GM13976 (cell line): Measurements from ENCODE around the gene MGMT.

Experiments used
- DNase-seq: peaks from one replicate; pipeline ENCODE4 v3.0.0; 2012; ENCODE audit warnings: low spot score
- in situ Hi-C: fragments of 300-500 bp; cut with MboI; formaldehyde crosslinking; loops from one replicate; pipeline ENCODE4 v1.12.0; 2022; ENCODE audit warnings: low sequenced_read_pairs, mixed read lengths, inconsistent platforms; ENCODE audit not compliant: unreplicated experiment
- TF ChIP-seq, protein P1 (sequence below): IDR thresholded peaks from 2 replicates; pipeline ENCODE4 v1.5.1; 2012; ENCODE audit warnings: borderline replicate concordance, mild to moderate bottlenecking; ENCODE audit not compliant: insufficient read depth; ENCODE audit errors: extremely low read depth, missing control alignments, control extremely low read depth

MGMT gene

GRCh38 chr10:129491123-129491734 is 24.2 kb downstream of the MGMT start:
- in situ Hi-C loops, result no loop called here
- TF ChIP-seq, protein P1, sequence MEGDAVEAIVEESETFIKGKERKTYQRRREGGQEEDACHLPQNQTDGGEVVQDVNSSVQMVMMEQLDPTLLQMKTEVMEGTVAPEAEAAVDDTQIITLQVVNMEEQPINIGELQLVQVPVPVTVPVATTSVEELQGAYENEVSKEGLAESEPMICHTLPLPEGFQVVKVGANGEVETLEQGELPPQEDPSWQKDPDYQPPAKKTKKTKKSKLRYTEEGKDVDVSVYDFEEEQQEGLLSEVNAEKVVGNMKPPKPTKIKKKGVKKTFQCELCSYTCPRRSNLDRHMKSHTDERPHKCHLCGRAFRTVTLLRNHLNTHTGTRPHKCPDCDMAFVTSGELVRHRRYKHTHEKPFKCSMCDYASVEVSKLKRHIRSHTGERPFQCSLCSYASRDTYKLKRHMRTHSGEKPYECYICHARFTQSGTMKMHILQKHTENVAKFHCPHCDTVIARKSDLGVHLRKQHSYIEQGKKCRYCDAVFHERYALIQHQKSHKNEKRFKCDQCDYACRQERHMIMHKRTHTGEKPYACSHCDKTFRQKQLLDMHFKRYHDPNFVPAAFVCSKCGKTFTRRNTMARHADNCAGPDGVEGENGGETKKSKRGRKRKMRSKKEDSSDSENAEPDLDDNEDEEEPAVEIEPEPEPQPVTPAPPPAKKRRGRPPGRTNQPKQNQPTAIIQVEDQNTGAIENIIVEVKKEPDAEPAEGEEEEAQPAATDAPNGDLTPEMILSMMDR, result no peak
- DNase-seq, result no peak

DNA sequence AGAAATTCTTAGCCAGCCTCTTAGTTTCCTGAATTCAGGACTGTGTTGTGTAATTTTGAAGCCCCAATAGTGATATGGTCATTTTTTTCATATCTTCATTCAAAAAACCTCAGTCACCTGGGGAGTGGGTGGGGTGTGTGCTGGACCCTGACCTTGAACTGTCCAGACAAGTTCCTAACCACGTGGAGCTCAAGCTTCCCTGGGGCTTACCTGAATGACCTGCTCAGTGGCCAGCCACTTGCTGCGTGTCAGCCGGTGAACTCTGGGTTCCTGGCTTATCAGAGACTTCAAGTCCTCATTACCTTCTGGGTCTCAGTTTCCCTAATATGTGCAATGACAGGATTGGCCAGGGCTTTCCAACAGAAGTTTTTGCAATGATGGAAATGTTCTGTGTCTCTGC is 27.1 kb downstream of the MGMT start:
- in situ Hi-C loops, result no loop called here
- DNase-seq, result no peak

DNA sequence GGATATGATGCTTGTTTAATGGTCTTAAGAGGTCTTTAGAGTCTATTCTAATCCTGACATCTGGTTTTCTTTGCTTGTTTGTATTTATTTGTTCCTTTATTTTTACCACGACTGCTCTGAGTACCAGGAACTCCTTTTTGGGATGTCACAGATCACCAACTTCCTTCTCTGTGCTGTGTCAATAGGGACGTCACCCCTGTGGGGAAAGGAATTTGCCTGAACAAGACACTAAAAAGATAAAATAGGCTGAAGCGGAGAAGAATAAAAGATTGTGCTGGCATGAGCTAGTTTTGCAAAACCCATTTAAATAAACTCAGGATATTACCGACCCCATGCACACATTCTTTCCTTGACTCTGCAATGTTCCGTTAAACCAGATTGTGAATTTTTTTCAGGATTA is 27.7 kb downstream of the MGMT start:
- in situ Hi-C loops, result no loop called here
- no peak for DNase-seq
- TF ChIP-seq, protein P1, result no peak

More for the DNA sequence above, 27.1 kb downstream of the MGMT start:
- TF ChIP-seq, protein P1, result no peak

DNA sequence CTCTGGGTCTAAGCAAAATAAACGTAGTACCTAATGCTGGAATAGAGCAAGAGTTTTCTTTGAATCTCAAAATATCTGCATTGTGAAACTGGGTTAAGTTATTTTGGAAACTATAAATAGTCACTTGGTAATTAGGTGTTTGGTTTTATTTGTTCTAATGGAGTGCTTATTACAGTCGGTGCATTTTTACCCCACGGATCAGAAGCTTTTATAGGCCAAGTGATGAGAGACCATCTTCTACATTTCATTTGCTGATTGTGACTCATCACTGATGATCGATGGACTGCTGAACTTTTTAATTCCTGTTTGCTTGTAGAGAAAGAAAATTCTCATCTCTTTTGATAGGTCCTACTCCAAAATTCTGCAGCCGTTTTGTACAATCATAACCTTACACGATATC is 28.2 kb downstream of the MGMT start:
- in situ Hi-C loops, result no loop called here
- TF ChIP-seq, protein P1, result no peak
- DNase-seq, result no peak

DNA sequence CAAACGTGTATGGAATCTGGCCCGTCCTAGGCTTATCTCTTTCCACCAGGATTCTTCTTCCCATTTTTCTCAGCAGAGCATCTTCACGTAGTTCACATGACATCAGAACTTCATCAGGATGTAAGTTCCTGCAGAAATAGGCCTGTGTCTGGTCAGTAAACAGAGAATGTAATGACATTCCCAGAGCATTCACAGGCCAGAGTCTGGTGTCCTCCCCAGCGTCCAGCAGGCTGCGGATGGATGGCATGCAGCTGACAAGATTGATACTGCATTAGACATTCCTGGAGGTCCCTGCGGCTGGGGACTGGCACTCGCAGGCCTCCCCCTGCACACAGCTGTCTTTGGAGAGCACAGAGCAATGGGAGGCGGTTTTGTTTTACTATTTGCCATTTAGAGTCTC is 28.7 kb downstream of the MGMT start:
- in situ Hi-C loops, result no loop called here
- DNase-seq, result no peak
- TF ChIP-seq, protein P1, result no peak

DNA sequence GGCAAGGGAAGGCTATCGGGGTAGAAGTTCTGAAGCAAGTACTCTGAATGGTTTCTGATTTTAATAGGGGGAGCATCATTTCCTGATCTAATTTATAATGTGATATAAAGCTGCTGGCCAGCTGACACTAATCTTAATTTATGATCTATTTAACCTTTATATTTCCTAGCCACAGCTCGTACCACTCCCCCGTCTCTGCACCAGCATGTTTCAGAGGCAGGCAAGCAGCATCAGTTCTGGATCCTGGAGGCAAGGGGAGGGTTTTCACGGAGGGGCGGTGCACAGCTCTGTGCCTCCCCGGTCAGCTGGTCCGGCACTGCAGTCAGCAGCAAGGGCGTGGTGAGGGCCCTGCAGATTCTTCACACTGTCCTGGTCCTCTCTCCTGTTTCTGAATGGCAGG is 30.0 kb downstream of the MGMT start:
- TF ChIP-seq, protein P1, result no peak
- DNase-seq, result no peak
- in situ Hi-C loops, result no loop called here
